GM23248 (cell line): Measurements from ENCODE around the gene HNRNPM. TPM values are rescaled to one million over a fixed set of nuclear protein-coding genes. Genes with fewer than 3 reads are reported as not detected.
"Not testable (repeated sequence)": the region's sequence is repeated elsewhere in the genome, so short reads cannot be mapped to it uniquely, and the experiment has no call there.

Experiments
- DNase-seq: peaks from one replicate; pipeline ENCODE4 v3.0.0-alpha.2; 2015
- H2AFZ ChIP-seq: fragments of 200-600 bp; sonication (generic); 2 replicates; pipeline ENCODE4 v1.6.1; 2016; ENCODE audit warnings: antibody characterized with exemption
- H3F3A ChIP-seq: fragments of 200-600 bp; sonication (generic); 2 replicates; pipeline ENCODE4 v1.6.1; 2016; ENCODE audit warnings: mild to moderate bottlenecking, antibody characterized with exemption, mixed run types; ENCODE audit not compliant: insufficient read depth
- H3K27ac ChIP-seq: fragments of 200-600 bp; sonication (generic); 2 replicates; pipeline ENCODE4 v1.5.1; 2016; ENCODE audit warnings: mild to moderate bottlenecking
- H3K27me3 ChIP-seq: fragments of 200-600 bp; sonication (generic); replicated peaks from 2 replicates; pipeline ENCODE4 v1.6.1; 2016; ENCODE audit warnings: mild to moderate bottlenecking; ENCODE audit not compliant: insufficient read depth
- H3K36me3 ChIP-seq: fragments of 200-600 bp; sonication (generic); 2 replicates; pipeline ENCODE4 v1.6.1; 2016; ENCODE audit warnings: low read depth, mild to moderate bottlenecking
- H3K4me1 ChIP-seq: fragments of 200-600 bp; sonication (generic); 2 replicates; pipeline ENCODE4 v1.6.1; 2016; ENCODE audit warnings: mild to moderate bottlenecking; ENCODE audit not compliant: insufficient read depth
- H3K4me2 ChIP-seq: fragments of 200-600 bp; sonication (generic); one replicate; pipeline ENCODE4 v1.6.1; 2016; ENCODE audit warnings: mild to moderate bottlenecking; ENCODE audit not compliant: unreplicated experiment
- H3K4me3 ChIP-seq: fragments of 200-600 bp; sonication (generic); 2 replicates; pipeline ENCODE4 v1.5.1; 2016; ENCODE audit warnings: mild to moderate bottlenecking
- H3K79me2 ChIP-seq: fragments of 200-600 bp; sonication (generic); 2 replicates; pipeline ENCODE4 v1.6.1; 2016; ENCODE audit warnings: mild to moderate bottlenecking; ENCODE audit not compliant: insufficient read depth
- H3K9ac ChIP-seq: fragments of 200-600 bp; sonication (generic); 2 replicates; pipeline ENCODE4 v1.6.1; 2016; ENCODE audit warnings: mild to moderate bottlenecking
- H3K9me2 ChIP-seq: fragments of 200-600 bp; sonication (generic); 2 replicates; pipeline ENCODE4 v1.6.1; 2016; ENCODE audit warnings: mixed run types, mild to moderate bottlenecking, moderate library complexity; ENCODE audit not compliant: insufficient read depth
- H3K9me3 ChIP-seq: fragments of 200-600 bp; sonication (generic); one replicate; pipeline ENCODE4 v1.6.1; 2017; ENCODE audit warnings: low read depth
- H4K20me1 ChIP-seq: fragments of 200-600 bp; sonication (generic); 2 replicates; pipeline ENCODE4 v1.6.0; 2016; ENCODE audit not compliant: insufficient read depth
- EZH2 ChIP-seq: fragments of 200-600 bp; sonication (generic); IDR thresholded peaks from 2 replicates; pipeline ENCODE4 v1.6.1; 2018; ENCODE audit warnings: antibody characterized with exemption, mild to moderate bottlenecking; ENCODE audit not compliant: insufficient read depth, poor library complexity, severe bottlenecking
- EZH2phosphoT487 ChIP-seq: fragments of 200-600 bp; sonication (generic); IDR thresholded peaks from 2 replicates; pipeline ENCODE4 v1.6.1; 2018; ENCODE audit warnings: antibody characterized with exemption, moderate library complexity, mild to moderate bottlenecking, low read depth; ENCODE audit not compliant: insufficient read depth
- WGBS, 2 experiments: methylation state at CpG; one replicate each; pipeline ENCODE4 v1.1.6; 2015 to 2017; ENCODE audit warnings: low lambda C conversion rate in 2 of 2, low coverage in 1 of 2; ENCODE audit errors: missing lambda C conversion rate in 2 of 2; 5-methylcytosine and 5-hydroxymethylcytosine counted together
- in situ Hi-C: fragments of 300-500 bp; cut with MboI; formaldehyde crosslinking; loops from 2 replicates; pipeline ENCODE4 v1.15.0; 2020
- polyA plus RNA-seq: library from polyadenylated mRNA; unstranded; fragments of >200 nt; fragmentation: Nextera tagmentation; extraction: Ambion mirVana; gene quantifications from 2 replicates; pipeline ENCODE4 v1.2.1, GENCODE V29; 2016
- total RNA-seq: library from RNA; depleted of rRNA; stranded (reverse); fragments of >200 nt; shearing (Covaris generic); gene quantifications from 2 replicates; pipeline ENCODE4 v1.2.3, GENCODE V29; 2014

HNRNPM gene
- total and polyA plus RNA-seq, 2 experiments from 2014 or later = 71.0 to 116 TPM

GRCh38 chr19:8513036-8513686 lies 68.4 kb downstream of the HNRNPM start:
- Histone ChIP-seq H3K27me3 (no peaks in the 10 kb centered on the region), H3K9ac (peak overlapping the region; percentile 92), H3K79me2 (no peaks in the 10 kb centered on the region), H3K4me3 (peak overlapping the region; percentile 79), H3K4me1 (peaks cover 18% of the 10 kb centered on the region), H3F3A (peaks cover 16% of the 10 kb centered on the region), H3K27ac (peak overlapping the region; percentile 90), H4K20me1 (no peaks in the 10 kb centered on the region), H3K36me3 (no peaks in the 10 kb centered on the region), H3K4me2 (peak overlapping the region; percentile 64), H3K9me3 (no peaks in the 10 kb centered on the region), H2AFZ (peak overlapping the region; percentile 92), H3K9me2 (no peaks in the 10 kb centered on the region)
- 52 to 57% methylated on average over 19 of the region's 19 CpGs for WGBS, 2 experiments
- in situ Hi-C loops = no loop called here
- TF ChIP-seq EZH2 = no peak
- no peak for TF ChIP-seq EZH2phosphoT487
- peak; percentile 30 for DNase-seq

GRCh38 chr19:8513687-8514504 lies 69.1 kb downstream of the HNRNPM start, which contains the start of gene ZNF414:
ZNF414 (minus strand) TSS chr19:8514167; CDS start chr19:8514046, 121 bp downstream.
- no peaks in the 10 kb centered on the region for H3K9me2 ChIP-seq
- H3F3A ChIP-seq = peaks cover 20% of the 10 kb centered on the region
- peak within 1 kb of the TSS; percentile 92 for H2AFZ ChIP-seq
- no peaks in the 10 kb centered on the region for H3K79me2 ChIP-seq
- no peaks in the 10 kb centered on the region for H3K27me3 ChIP-seq
- DNase-seq = peak; percentile 99
- H3K4me2 ChIP-seq = peak within 1 kb of the TSS; percentile 93
- H4K20me1 ChIP-seq = no peaks in the 10 kb centered on the region
- peak within 1 kb of the TSS; percentile 79 for H3K4me3 ChIP-seq
- H3K36me3 ChIP-seq = no peaks in the 10 kb centered on the region
- H3K4me1 ChIP-seq = peaks cover 18% of the 10 kb centered on the region
- H3K9me3 ChIP-seq = no peaks in the 10 kb centered on the region
- peak within 1 kb of the TSS; percentile 90 for H3K27ac ChIP-seq
- in situ Hi-C loops = no loop called here
- 2 to 3% methylated on average over 66 to 70 of the region's 70 CpGs for WGBS, 2 experiments
- TF ChIP-seq EZH2 = no peak
- no peak for TF ChIP-seq EZH2phosphoT487
- H3K9ac ChIP-seq = peak within 1 kb of the TSS; percentile 92

- H3K27me3 ChIP-seq, in situ Hi-C loops, H3K9me3 ChIP-seq, H3K36me3 ChIP-seq, H4K20me1 ChIP-seq, DNase-seq, H3K9me2 ChIP-seq, H3K79me2 ChIP-seq: not testable (repeated sequence)
- H2AFZ ChIP-seq = peak overlapping the region; percentile 92
- H3K4me1 ChIP-seq = peaks cover 18% of the 10 kb centered on the region
- peak overlapping the region; percentile 79 for H3K4me3 ChIP-seq
- H3K27ac ChIP-seq = peak overlapping the region; percentile 90
- H3F3A ChIP-seq = peaks cover 20% of the 10 kb centered on the region
- peak overlapping the region; percentile 92 for H3K9ac ChIP-seq
- WGBS, 2 experiments = 70 to 76% methylated on average over 17 to 21 of the region's 21 CpGs
- H3K4me2 ChIP-seq = peak overlapping the region; percentile 93
Observed at GRCh38 chr19:8514505-8515009, 69.8 kb downstream of the HNRNPM start.

GRCh38 chr19:8515317-8515716 lies 70.5 kb downstream of the HNRNPM start:
- 87 to 90% methylated on average over 11 of the region's 11 CpGs for WGBS, 2 experiments
- H3K27me3 ChIP-seq = no peaks in the 10 kb centered on the region
- no peaks in the 10 kb centered on the region for H3K79me2 ChIP-seq
- H2AFZ ChIP-seq = no peak overlapping the region
- H4K20me1 ChIP-seq = no peaks in the 10 kb centered on the region
- no peaks in the 10 kb centered on the region for H3K9me2 ChIP-seq
- H3F3A ChIP-seq = peaks cover 20% of the 10 kb centered on the region
- peaks cover 18% of the 10 kb centered on the region for H3K4me1 ChIP-seq
- no peak overlapping the region for H3K4me2 ChIP-seq
- no peak overlapping the region for H3K4me3 ChIP-seq
- no peak overlapping the region for H3K9ac ChIP-seq
- no peak for TF ChIP-seq EZH2phosphoT487
- no peak for TF ChIP-seq EZH2
- no peaks in the 10 kb centered on the region for H3K36me3 ChIP-seq
- in situ Hi-C loops = no loop called here
- no peaks in the 10 kb centered on the region for H3K9me3 ChIP-seq
- DNase-seq = no peak
- H3K27ac ChIP-seq = no peak overlapping the region
